NT2/D1 (cell line): ENCODE data around the gene TMEM240.

Experiments
- SUZ12 ChIP-seq: IDR thresholded peaks from 2 replicates; pipeline ENCODE4 v1.6.1; 2011; ENCODE audit not compliant: insufficient read length, insufficient read depth; ENCODE audit errors: extremely low read depth
- ZNF274 ChIP-seq: IDR thresholded peaks from 2 replicates; pipeline ENCODE4 v1.6.1; 2011; ENCODE audit warnings: mild to moderate bottlenecking, low read depth, low read length

DNA sequence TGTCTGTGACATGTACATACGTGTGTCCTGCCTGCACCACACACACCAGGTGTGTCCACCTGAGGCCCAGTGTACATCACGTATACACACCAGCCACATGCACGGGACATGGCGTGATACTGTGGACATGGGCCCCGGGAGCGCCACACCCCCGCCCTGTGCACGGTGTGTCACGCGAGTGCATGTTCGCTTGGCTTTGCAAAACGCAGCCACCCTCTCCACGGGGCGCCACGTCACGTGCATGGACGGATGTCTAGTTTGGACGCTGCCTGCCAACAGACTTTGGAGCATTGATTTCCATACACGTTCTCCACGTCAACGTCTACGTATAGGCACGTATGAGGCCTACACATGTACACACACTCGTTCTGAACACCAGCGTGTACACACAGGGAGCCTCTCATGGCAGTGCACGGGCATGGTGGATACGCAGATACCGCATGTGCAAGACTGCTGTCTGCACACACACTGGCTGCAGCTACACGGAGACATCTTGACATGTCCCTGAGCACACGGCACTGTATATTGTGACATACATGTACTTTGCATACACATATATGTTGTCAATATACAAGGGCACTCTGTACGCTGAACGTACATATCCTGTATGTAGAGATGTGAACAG, 2.7 kb downstream of the TMEM240 start:
- TF ChIP-seq SUZ12: no peak
- TF ChIP-seq ZNF274: no peak
